HK-2 (cell line): Measurements from ENCODE around the gene SMARCA5.
A peak's percentile ranks its signal among the peaks of the same experiment; 100 is the strongest.

Experiments
- DNase-seq: peaks from one replicate; pipeline ENCODE4 v3.0.0-alpha.2; 2018; ENCODE audit not compliant: unreplicated experiment

The SMARCA5 gene

GRCh38 chr4:143531788-143532491, 18.4 kb downstream of the SMARCA5 start:
- no peak for DNase-seq

GRCh38 chr4:143538979-143539669, 25.6 kb downstream of the SMARCA5 start:
- no peak for DNase-seq

GRCh38 chr4:143539670-143540023, 26.1 kb downstream of the SMARCA5 start:
- DNase-seq = no peak

- no peak for DNase-seq
Measured at GRCh38 chr4:143549928-143550327, 36.4 kb downstream of the SMARCA5 start.

- no peak for DNase-seq
Measured at GRCh38 chr4:143554728-143555597, 41.5 kb downstream of the SMARCA5 start.

GRCh38 chr4:143555676-143556075, 42.2 kb downstream of the SMARCA5 start:
- DNase-seq = no peak

- DNase-seq = no peak
Measured at GRCh38 chr4:143558286-143558685, 44.8 kb downstream of the SMARCA5 start.

- DNase-seq = peak; percentile 78
Measured at GRCh38 chr4:143558823-143559756, 45.6 kb downstream of the SMARCA5 start.

- no peak for DNase-seq
Measured at GRCh38 chr4:143559757-143560147, 46.2 kb downstream of the SMARCA5 start.

GRCh38 chr4:143564472-143564871, 51.0 kb downstream of the SMARCA5 start:
- no peak for DNase-seq

- DNase-seq = no peak
Measured at GRCh38 chr4:143575331-143575730, 61.8 kb downstream of the SMARCA5 start.

- no peak for DNase-seq
Measured at GRCh38 chr4:143581331-143581946, 67.9 kb downstream of the SMARCA5 start.

GRCh38 chr4:143585548-143585947, 72.0 kb downstream of the SMARCA5 start:
- DNase-seq = no peak

GRCh38 chr4:143586080-143586479, 72.6 kb downstream of the SMARCA5 start:
- DNase-seq = no peak

- DNase-seq = no peak
Measured at GRCh38 chr4:143587703-143588102, 74.2 kb downstream of the SMARCA5 start.

- DNase-seq = no peak
Measured at GRCh38 chr4:143597276-143597675, 83.8 kb downstream of the SMARCA5 start.

GRCh38 chr4:143598816-143599215, 85.3 kb downstream of the SMARCA5 start:
- no peak for DNase-seq

- DNase-seq = no peak
Measured at GRCh38 chr4:143599827-143600226, 86.3 kb downstream of the SMARCA5 start.

- no peak for DNase-seq
Measured at GRCh38 chr4:143606480-143606879, 93.0 kb downstream of the SMARCA5 start.
